IMR-90 (cell line): ENCODE results near the gene ATP6V0E2. TPM values are rescaled to one million over a fixed set of nuclear protein-coding genes. Genes with fewer than 3 reads are reported as not detected.

ENCODE experiments used
- ATAC-seq: fragments of 200-7000 bp; cut with Tn5 transposase; 2 replicates; pipeline ENCODE4 v1.9.1; 2020; ENCODE audit warnings: low read depth, mild to moderate bottlenecking, moderate library complexity
- BruUV-seq: library from RNA; stranded (reverse); fragments of 400-500 nt; replicated peaks from 2 replicates; lab custom pipeline; 2021; lab: Mats Ljungman, UMichigan
- CTCF ChIA-PET: fragments of 300-600 bp; formaldehyde crosslinking; extraction: SDS; loops from one replicate; lab custom pipeline; 2021; ENCODE audit warnings: antibody characterized with exemption; lab: Yijun Ruan, JAX
- POLR2A ChIA-PET: fragments of 300-600 bp; sonication (Branson Sonifier 250); formaldehyde crosslinking; loops from one replicate; lab custom pipeline; 2022; ENCODE audit warnings: antibody characterized with exemption; ENCODE audit not compliant: unreplicated experiment; lab: Charles Lee
- DNase-seq: peaks from one replicate; pipeline ENCODE4 v3.0.0; 2013
- H2AFZ ChIP-seq: replicated peaks from 2 replicates; pipeline ENCODE3; 2013; ENCODE audit warnings: low read length, mild to moderate bottlenecking; ENCODE audit not compliant: poor library complexity
- H2AK5ac ChIP-seq: 2 replicates; pipeline ENCODE4 v1.6.1; 2013; ENCODE audit warnings: low read depth, low read length, inconsistent platforms
- H2AK9ac ChIP-seq: replicated peaks from 2 replicates; pipeline ENCODE3; 2013; ENCODE audit warnings: mild to moderate bottlenecking, low read depth, low read length, moderate library complexity; ENCODE audit not compliant: poor library complexity
- H2BK120ac ChIP-seq: 2 replicates; pipeline ENCODE4 v1.6.1; 2013; ENCODE audit warnings: low read depth, low read length, inconsistent platforms
- H2BK15ac ChIP-seq: 3 replicates; pipeline ENCODE4 v1.6.1; 2013; ENCODE audit warnings: low read depth, low read length, inconsistent platforms
- H2BK20ac ChIP-seq: 2 replicates; pipeline ENCODE4 v1.6.1; 2013; ENCODE audit warnings: low read depth, mild to moderate bottlenecking, inconsistent platforms, low read length, moderate library complexity
- H2BK5ac ChIP-seq: 2 replicates; pipeline ENCODE4 v1.6.1; 2013; ENCODE audit warnings: mild to moderate bottlenecking, low read depth, low read length, inconsistent platforms; ENCODE audit not compliant: poor library complexity, severe bottlenecking
- H3K14ac ChIP-seq: replicated peaks from 2 replicates; pipeline ENCODE4 v1.6.1; 2013; ENCODE audit warnings: low read depth, low read length, inconsistent platforms
- H3K18ac ChIP-seq: 2 replicates; pipeline ENCODE4 v1.6.1; 2013; ENCODE audit warnings: low read depth, low read length, control low read depth
- H3K23ac ChIP-seq: 2 replicates; pipeline ENCODE4 v1.6.1; 2013; ENCODE audit warnings: low read depth, low read length, inconsistent platforms
- H3K27ac ChIP-seq: 2 replicates; pipeline ENCODE4 v1.5.1; 2013; ENCODE audit warnings: mild to moderate bottlenecking, control low read depth, low read length; ENCODE audit not compliant: insufficient read depth
- H3K27me3 ChIP-seq: 2 replicates; pipeline ENCODE4 v1.6.1; 2013; ENCODE audit warnings: low read length; ENCODE audit not compliant: control insufficient read depth, insufficient read depth
- H3K36me3 ChIP-seq: 2 replicates; pipeline ENCODE4 v1.6.1; 2013; ENCODE audit warnings: low read length, mixed read lengths; ENCODE audit not compliant: control insufficient read depth, insufficient read depth
- H3K4ac ChIP-seq: 2 replicates; pipeline ENCODE4 v1.6.1; 2013; ENCODE audit warnings: low read depth, low read length, inconsistent platforms
- H3K4me1 ChIP-seq: 2 replicates; pipeline ENCODE4 v1.6.1; 2013; ENCODE audit warnings: low read length, mixed read lengths; ENCODE audit not compliant: control insufficient read depth, insufficient read depth
- H3K4me2 ChIP-seq: 2 replicates; pipeline ENCODE4 v1.6.1; 2013; ENCODE audit warnings: low read depth, mild to moderate bottlenecking, control low read depth, low read length, moderate library complexity
- H3K4me3 ChIP-seq: 2 replicates; pipeline ENCODE4 v1.5.1; 2013; ENCODE audit warnings: low read depth, mild to moderate bottlenecking, control low read depth, low read length, moderate library complexity; ENCODE audit not compliant: insufficient read depth
- H3K56ac ChIP-seq: 2 replicates; pipeline ENCODE4 v1.6.1; 2013; ENCODE audit warnings: low read length, inconsistent platforms; ENCODE audit not compliant: insufficient read depth; ENCODE audit errors: extremely low read depth
- H3K79me1 ChIP-seq, 2 experiments: 2 replicates each; pipeline ENCODE4 v1.6.1; 2013; ENCODE audit warnings: low read length in 2 of 2, inconsistent platforms in 1 of 2, low read depth in 1 of 2
- H3K9ac ChIP-seq: 2 replicates; pipeline ENCODE4 v1.6.1; 2013; ENCODE audit warnings: low read depth, low read length, control low read depth
- H3K9me1 ChIP-seq: 2 replicates; pipeline ENCODE4 v1.6.1; 2013; ENCODE audit warnings: low read length, inconsistent platforms; ENCODE audit not compliant: insufficient read depth
- H3K9me3 ChIP-seq: 2 replicates; pipeline ENCODE4 v1.6.1; 2013; ENCODE audit warnings: low read length; ENCODE audit not compliant: control insufficient read depth, insufficient read depth
- H4K20me1 ChIP-seq: 2 replicates; pipeline ENCODE4 v1.6.1; 2013; ENCODE audit warnings: low read length, inconsistent platforms; ENCODE audit not compliant: insufficient read depth
- H4K5ac ChIP-seq: 2 replicates; pipeline ENCODE4 v1.6.1; 2013; ENCODE audit warnings: mild to moderate bottlenecking, low read depth, low read length, control low read depth
- H4K8ac ChIP-seq, 2 experiments: 2 replicates each; pipeline ENCODE4 v1.6.1; 2013; ENCODE audit warnings: low read depth in 2 of 2, low read length in 2 of 2, control low read depth in 1 of 2, inconsistent platforms in 1 of 2
- H4K91ac ChIP-seq: 2 replicates; pipeline ENCODE4 v1.6.1; 2013; ENCODE audit warnings: low read depth, low read length, inconsistent platforms; ENCODE audit not compliant: insufficient read depth
- BHLHE40 ChIP-seq: fragments of 150-350 bp; IDR thresholded peaks from 2 replicates; pipeline ENCODE4 v1.6.1; 2016; ENCODE audit warnings: mild to moderate bottlenecking, low read depth, low read length
- CEBPB ChIP-seq: IDR thresholded peaks from 2 replicates; pipeline ENCODE4 v1.6.1; 2012; ENCODE audit warnings: low read depth, low read length, improper control_type of control experiment
- CHD1 ChIP-seq: IDR thresholded peaks from 2 replicates; pipeline ENCODE4 v1.6.1; 2012; ENCODE audit warnings: low read depth, low read length, improper control_type of control experiment
- CTCF ChIP-seq: conservative IDR thresholded peaks from 2 replicates; pipeline ENCODE4 v1.5.1; 2012; ENCODE audit warnings: mild to moderate bottlenecking, low read depth, low read length, improper control_type of control experiment
- ELK1 ChIP-seq: fragments of 150-350 bp; IDR thresholded peaks from 2 replicates; pipeline ENCODE4 v1.6.1; 2016; ENCODE audit warnings: low read depth, mild to moderate bottlenecking, low read length, moderate library complexity, borderline replicate concordance
- FOS ChIP-seq: fragments of 150-350 bp; IDR thresholded peaks from 2 replicates; pipeline ENCODE4 v1.6.1; 2016; ENCODE audit warnings: low read depth, low read length
- MAZ ChIP-seq: IDR thresholded peaks from 2 replicates; pipeline ENCODE4 v1.6.1; 2012; ENCODE audit warnings: low read depth, mild to moderate bottlenecking, low read length, improper control_type of control experiment, moderate library complexity, borderline replicate concordance
- MXI1 ChIP-seq: IDR thresholded peaks from 2 replicates; pipeline ENCODE4 v1.6.1; 2012; ENCODE audit warnings: low read depth, mild to moderate bottlenecking, low read length, moderate library complexity, borderline replicate concordance
- NFE2L2 ChIP-seq: fragments of 150-350 bp; IDR thresholded peaks from 2 replicates; pipeline ENCODE4 v1.6.1; 2016; ENCODE audit warnings: low read depth, mild to moderate bottlenecking, low read length
- POLR2A ChIP-seq: IDR thresholded peaks from 2 replicates; pipeline ENCODE4 v1.6.1; 2012; ENCODE audit warnings: mild to moderate bottlenecking, low read depth, low read length
- RAD21 ChIP-seq: IDR thresholded peaks from 2 replicates; pipeline ENCODE4 v1.6.1; 2012; ENCODE audit warnings: low read length, improper control_type of control experiment
- RCOR1 ChIP-seq: IDR thresholded peaks from 2 replicates; pipeline ENCODE4 v1.6.1; 2012; ENCODE audit warnings: mild to moderate bottlenecking, low read length, improper control_type of control experiment; ENCODE audit not compliant: insufficient replicate concordance
- SMC3 ChIP-seq: fragments of 150-350 bp; IDR thresholded peaks from 2 replicates; pipeline ENCODE4 v1.6.1; 2016; ENCODE audit warnings: low read depth, mild to moderate bottlenecking, antibody characterized with exemption, low read length, moderate library complexity
- WGBS, 2 experiments: methylation state at CpG; one replicate each; pipeline versions ENCODE4 v1.1.5 to v1.1.7; 2013; ENCODE audit warnings: missing lambda C conversion rate in 2 of 2; ENCODE audit not compliant: insufficient read length in 1 of 2; ENCODE audit errors: extremely low coverage in 2 of 2; 5-methylcytosine and 5-hydroxymethylcytosine counted together
- dilution Hi-C: fragments of 300-500 bp; cut with HindIII; formaldehyde crosslinking; loops from one replicate; pipeline ENCODE4 v1.14.3; 2018; ENCODE audit warnings: low sequenced_read_pairs; ENCODE audit not compliant: unreplicated experiment
- in situ Hi-C: fragments of 300-500 bp; cut with MboI; formaldehyde crosslinking; loops from 3 replicates; pipeline ENCODE4 v1.14.3; 2019; ENCODE audit warnings: low sequenced_read_pairs, inconsistent platforms, mixed read lengths
- intact Hi-C: fragments of 100-400 bp; cut with micrococcal nuclease; formaldehyde crosslinking; loops from 2 replicates; pipeline ENCODE4 v1.10.0; 2022
- polyA plus RNA-seq, 3 experiments: library from polyadenylated mRNA; depleted of rRNA; stranded (reverse); fragments of >200 nt; gene quantifications; 2 replicates each; pipeline ENCODE4 v1.2.3, GENCODE V29; 2012; ENCODE audit warnings: low replicate concordance in 1 of 3
- total RNA-seq: library from RNA; depleted of rRNA; stranded (reverse); fragments of >200 nt; gene quantifications from 2 replicates; pipeline ENCODE4 v1.2.3, GENCODE V29; 2012

ATP6V0E2 gene
- total and polyA plus RNA-seq, 2 of the 4 experiments (the other 2 are of a cell fraction): 5.7 to 30.3 TPM

- no peak overlapping the region for H2AFZ ChIP-seq
- no peak overlapping the region for H4K91ac ChIP-seq
- H4K20me1 ChIP-seq: no peaks in the 10 kb centered on the region
- no peak overlapping the region for H3K18ac ChIP-seq
- no peak overlapping the region for H2AK9ac ChIP-seq
- H3K27me3 ChIP-seq: no peaks in the 10 kb centered on the region
- H4K5ac ChIP-seq: no peak overlapping the region
- no peak overlapping the region for H2BK15ac ChIP-seq
- ChIA-PET POLR2A (no interaction called here), CTCF (interaction anchor here (1.1 kb wide), 1 partner anchor 20 kb away, joined by 3 read pairs; no protein-coding TSS in a partner anchor)
- no TSS peak for BruUV-seq
- no peak overlapping the region for H3K4me2 ChIP-seq
- ATAC-seq (no peak), DNase-seq (no peak)
- no peak overlapping the region for H3K9ac ChIP-seq
- peaks cover 10% of the 10 kb centered on the region; the same call in 1 of the 2 replicates for H3K9me1 ChIP-seq
- peaks cover 11% of the 10 kb centered on the region for H3K36me3 ChIP-seq
- no peak for TF ChIP-seq MXI1
- TF ChIP-seq POLR2A: no peak
- no peak for TF ChIP-seq NFE2L2
- no peak for TF ChIP-seq MAZ
- TF ChIP-seq SMC3: no peak
- TF ChIP-seq ELK1: no peak
- TF ChIP-seq RAD21: no peak
- TF ChIP-seq CHD1: no peak
- TF ChIP-seq BHLHE40: no peak
- TF ChIP-seq CTCF: no peak
- TF ChIP-seq RCOR1: no peak
- no peak for TF ChIP-seq FOS
- TF ChIP-seq CEBPB: no peak
- dilution Hi-C loops (no loop called here), intact Hi-C loops (no loop called here), in situ Hi-C loops (loop anchor here (25.0 kb wide), 1 partner anchor 543 kb away; a partner anchor contains a TSS)
- no peak overlapping the region for H2BK20ac ChIP-seq
- H3K4me1 ChIP-seq: peaks cover 8% of the 10 kb centered on the region
- no peak overlapping the region for H2BK5ac ChIP-seq
- H3K4me3 ChIP-seq: no peak overlapping the region
- no peak overlapping the region for H3K14ac ChIP-seq
- no peaks in the 10 kb centered on the region for H3K9me3 ChIP-seq
- H2BK120ac ChIP-seq: no peak overlapping the region
- H2AK5ac ChIP-seq: no peak overlapping the region
- no peak overlapping the region for H3K23ac ChIP-seq
- H3K4ac ChIP-seq: no peak overlapping the region
- H3K79me1 ChIP-seq: peaks cover 0 to 6% of the 10 kb centered on the region in 2 experiments; a peak in 1 of 4 replicates
- H4K8ac ChIP-seq: no peak overlapping the region
- WGBS, 2 experiments: 80% methylated on average over 2 of the region's 5 CpGs; no CpG with 5 or more reads in 1 of the 2 experiments
- H3K27ac ChIP-seq: no peak overlapping the region
- no peak overlapping the region for H3K56ac ChIP-seq
These were observed 4.5 kb upstream of the ATP6V0E2 start for GRCh38 chr7:149869291-149869650.
